ENCODE measurements around the gene LDAH. TPM values are rescaled to one million over a fixed set of nuclear protein-coding genes. Genes with fewer than 3 reads are reported as not detected.

The LDAH gene
- total RNA-seq, 1 experiment from 2014 or later, result 27.4 TPM

- CTCF ChIA-PET, result no interaction called here
- no peak overlapping the region for H3K4me3 ChIP-seq (ENCODE audit: low read depth, low read length, poor library complexity, severe bottlenecking)
- POLR2A ChIA-PET (ENCODE audit: low non-redundant PET), result no interaction called here
- TF ChIP-seq CTCF (conservative IDR thresholded peaks at IDR 0.05; ENCODE audit: low read depth, low read length) (no peak), EZH2 (IDR thresholded peaks at IDR 0.05; ENCODE audit: borderline replicate concordance, low read depth, low read length, poor library complexity, severe bottlenecking) (no peak)
- DNase-seq (ENCODE audit: low spot score), result no peak
- no TSS peak for BruUV-seq (replicated peaks)
- no peaks in the 10 kb centered on the region for H3K36me3 ChIP-seq (ENCODE audit: insufficient read depth, low read length, poor library complexity, severe bottlenecking)
- no peaks in the 10 kb centered on the region for H3K4me1 ChIP-seq (ENCODE audit: insufficient read depth, low read length, poor library complexity, severe bottlenecking)
- peaks cover 29% of the 10 kb centered on the region for H3K27me3 ChIP-seq (replicated peaks; ENCODE audit: insufficient read depth, low read depth, low read length, poor library complexity)
- no peak overlapping the region for H3K27ac ChIP-seq (ENCODE audit: low read depth, low read length, poor library complexity, severe bottlenecking)
- intact Hi-C loops (cut with micrococcal nuclease; ENCODE audit: unreplicated experiment), result no loop called here
- H3K9me3 ChIP-seq (ENCODE audit: low read depth, low read length, poor library complexity, severe bottlenecking), result no peaks in the 10 kb centered on the region
These were observed 146.3 kb downstream of the LDAH start for GRCh38 chr2:20676353-20677215.

GRCh38 chr2:20675701-20676352 lies 147.1 kb downstream of the LDAH start:
- no peaks in the 10 kb centered on the region for H3K36me3 ChIP-seq (ENCODE audit: insufficient read depth, low read length, poor library complexity, severe bottlenecking)
- intact Hi-C loops (cut with micrococcal nuclease; ENCODE audit: unreplicated experiment), result no loop called here
- ChIA-PET POLR2A (ENCODE audit: low non-redundant PET) (no interaction called here), CTCF (no interaction called here)
- no peaks in the 10 kb centered on the region for H3K4me1 ChIP-seq (ENCODE audit: insufficient read depth, low read length, poor library complexity, severe bottlenecking)
- TF ChIP-seq EZH2 (IDR thresholded peaks at IDR 0.05; ENCODE audit: borderline replicate concordance, low read depth, low read length, poor library complexity, severe bottlenecking) (no peak), CTCF (conservative IDR thresholded peaks at IDR 0.05; ENCODE audit: low read depth, low read length) (no peak)
- peaks cover 37% of the 10 kb centered on the region for H3K27me3 ChIP-seq (replicated peaks; ENCODE audit: insufficient read depth, low read depth, low read length, poor library complexity)
- no peak overlapping the region for H3K27ac ChIP-seq (ENCODE audit: low read depth, low read length, poor library complexity, severe bottlenecking)
- no TSS peak for BruUV-seq (replicated peaks)
- H3K9me3 ChIP-seq (ENCODE audit: low read depth, low read length, poor library complexity, severe bottlenecking), result no peaks in the 10 kb centered on the region
- H3K4me3 ChIP-seq (ENCODE audit: low read depth, low read length, poor library complexity, severe bottlenecking), result no peak overlapping the region
- DNase-seq (ENCODE audit: low spot score), result no peak

- H3K27ac ChIP-seq (ENCODE audit: low read depth, low read length, poor library complexity, severe bottlenecking), result no peak overlapping the region
- intact Hi-C loops (cut with micrococcal nuclease; ENCODE audit: unreplicated experiment), result no loop called here
- POLR2A ChIA-PET (ENCODE audit: low non-redundant PET), result no interaction called here
These were observed 147.8 kb downstream of the LDAH start for GRCh38 chr2:20674974-20675679.

More at GRCh38 chr2:20674974-20675679, 147.8 kb downstream of the LDAH start:
- Histone ChIP-seq H3K36me3 (ENCODE audit: insufficient read depth, low read length, poor library complexity, severe bottlenecking) (no peaks in the 10 kb centered on the region), H3K4me1 (ENCODE audit: insufficient read depth, low read length, poor library complexity, severe bottlenecking) (no peaks in the 10 kb centered on the region), H3K9me3 (ENCODE audit: low read depth, low read length, poor library complexity, severe bottlenecking) (no peaks in the 10 kb centered on the region), H3K4me3 (ENCODE audit: low read depth, low read length, poor library complexity, severe bottlenecking) (no peak overlapping the region), H3K27me3 (replicated peaks; ENCODE audit: insufficient read depth, low read depth, low read length, poor library complexity) (peaks cover 44% of the 10 kb centered on the region)
- CTCF ChIA-PET, result no interaction called here
- no peak for DNase-seq (ENCODE audit: low spot score)
- TF ChIP-seq EZH2 (IDR thresholded peaks at IDR 0.05; ENCODE audit: borderline replicate concordance, low read depth, low read length, poor library complexity, severe bottlenecking) (no peak), CTCF (conservative IDR thresholded peaks at IDR 0.05; ENCODE audit: low read depth, low read length) (no peak)
- BruUV-seq (replicated peaks), result no TSS peak
